Measurements from ENCODE around the gene TMEM115. TPM values are rescaled to one million over a fixed set of nuclear protein-coding genes. Genes with fewer than 3 reads are reported as not detected.

The TMEM115 gene
- total and polyA plus RNA-seq, 2 experiments from 2014 or later: 17.8 to 49.2 TPM

DNA sequence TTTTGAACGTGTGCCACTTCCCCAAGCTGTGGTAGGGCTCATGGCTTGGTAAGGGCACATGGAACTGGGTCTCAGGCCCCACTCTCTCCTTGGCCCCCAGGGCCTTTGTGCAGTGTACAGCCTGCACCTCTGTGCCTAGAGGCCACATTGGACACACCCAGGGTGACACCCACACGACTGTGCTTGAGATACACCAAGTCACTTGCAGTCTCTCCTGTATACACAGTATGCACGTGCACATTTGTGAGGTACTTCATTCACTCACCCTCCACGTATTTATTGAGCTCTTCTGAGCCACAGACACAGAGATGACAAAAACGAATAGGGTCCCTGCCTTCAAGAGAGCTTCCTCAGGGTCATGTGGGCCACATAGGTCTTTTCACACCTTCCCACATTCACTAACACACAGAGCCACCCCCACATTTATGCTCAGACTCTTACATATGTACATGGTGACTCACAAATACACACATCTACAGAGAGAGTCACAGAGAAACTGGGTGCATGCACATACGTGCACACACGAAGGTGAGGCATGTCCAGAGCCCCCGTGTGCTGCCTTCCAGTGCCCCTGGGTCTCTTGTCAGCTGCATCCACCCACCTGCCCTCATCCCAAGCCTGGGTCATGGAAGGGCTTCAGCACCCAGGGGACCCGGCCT lies 9.8 kb upstream of the TMEM115 start (continued):
- TF ChIP-seq ETS1 (IDR thresholded peaks at IDR 0.05) (no peak), ZNF462 (CRISPR knock-in tag; IDR thresholded peaks at IDR 0.05) (no peak), ZNF114 (CRISPR knock-in tag; IDR thresholded peaks at IDR 0.05) (no peak)

DNA sequence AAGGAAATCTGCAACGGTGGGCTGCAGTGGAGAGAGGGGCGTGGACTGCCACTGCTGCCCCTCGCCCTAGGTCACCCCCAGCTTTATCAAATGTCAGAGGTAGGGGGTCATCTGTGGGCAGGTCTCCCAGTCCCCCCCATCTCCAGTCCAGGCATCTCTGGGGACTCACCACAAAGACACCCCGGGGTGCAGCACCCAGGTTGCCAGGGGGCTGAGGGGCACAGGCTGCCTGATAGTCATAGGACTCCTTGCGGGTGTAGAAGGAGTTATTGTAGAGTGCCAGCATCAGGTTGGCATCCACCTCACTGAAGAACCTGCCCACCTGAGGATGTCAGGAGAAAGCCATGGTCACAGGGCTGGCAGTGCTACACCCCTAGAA lies 6.5 kb upstream of the TMEM115 start:
- Histone ChIP-seq H3K27me3 (ENCODE audit: insufficient read depth) (peaks cover 11% of the 10 kb centered on the region; the same call in 1 of the 2 replicates), H3K36me3 (ENCODE audit: insufficient read depth) (no peaks in the 10 kb centered on the region), H3K27ac (ENCODE audit: low read depth) (no peak overlapping the region), H3F3A (replicated peaks; ENCODE audit: low read depth) (0 out of 2 replicates have a peak, but pooled peaks cover 5% of the 10 kb centered on the region), H3K4me2 (peak overlapping the region; percentile 95), H2AFZ (peak overlapping the region; percentile 86; the same call in 1 of the 2 replicates), H3K4me3 (peak overlapping the region; percentile 78), H3K4me1 (ENCODE audit: insufficient read depth) (no peaks in the 10 kb centered on the region; the same call in 1 of the 2 replicates), H3K79me2 (replicated peaks; ENCODE audit: insufficient read depth) (no peaks in the 10 kb centered on the region), H3K9me2 (ENCODE audit: insufficient read depth) (no peaks in the 10 kb centered on the region), H4K20me1 (replicated peaks; ENCODE audit: insufficient read depth) (no peaks in the 10 kb centered on the region)
- Mint-ChIP-seq H3K27me3 (ENCODE audit: insufficient read depth, low read depth, poor library complexity) (peaks cover 19% of the 10 kb centered on the region), H3K27ac (0 out of 2 replicates have a peak overlapping the region, but pooled peaks have one; percentile 40), H3K9me3 (no peaks in the 10 kb centered on the region), H3K4me1 (peaks cover 8% of the 10 kb centered on the region), H3K36me3 (ENCODE audit: low read depth) (no peaks in the 10 kb centered on the region), H3K4me3 (peak overlapping the region; percentile 77)
- ATAC-seq (no peak), DNase-seq (ENCODE audit: low spot score) (no peak)
- TF ChIP-seq POLR2AphosphoS5 (IDR thresholded peaks at IDR 0.05; ENCODE audit: low read depth) (no peak), CREB1 (CRISPR knock-in tag; IDR thresholded peaks at IDR 0.05; ENCODE audit: low read depth) (no peak), NANOG (IDR thresholded peaks at IDR 0.05; ENCODE audit: borderline replicate concordance) (no peak), ZNF462 (CRISPR knock-in tag; IDR thresholded peaks at IDR 0.05) (no peak), ETS1 (IDR thresholded peaks at IDR 0.05) (no peak)

Measured in GM23338 (cell line).